Esophagus muscularis mucosa (tissue), 3 donors: ENCODE measurements around the gene GAD2.

Experiments
- CTCF ChIP-seq, 3 experiments: fragments of 200-600 bp in 2 of 3; fragments of 450-650 bp in 1 of 3; sonication (generic) in 2 of 3; IDR thresholded peaks; one replicate each; pipeline ENCODE4 v1.5.1; 2017 to 2019; ENCODE audit warnings: antibody characterized with exemption in 3 of 3, mild to moderate bottlenecking in 2 of 3, moderate library complexity in 1 of 3
- EP300 ChIP-seq: sonication (generic); formaldehyde crosslinking; IDR thresholded peaks from one replicate; pipeline ENCODE4 v1.6.1; 2017; ENCODE audit warnings: antibody characterized with exemption

- TF ChIP-seq CTCF (IDR thresholded peaks at IDR 0.05) (no peak), EP300 (no peak)
Observed at GRCh38 chr10:26327811-26328210, 111.2 kb downstream of the GAD2 start.
